Stimulated activated CD8-positive, alpha-beta memory T cell treated with anti-CD3 and anti-CD28 coated beads, Interleukin-7, amount 100 ng/mL, for 48 hours (primary cell): ENCODE data around the gene IP6K2.
"Not testable (repeated sequence)": the region's sequence is repeated elsewhere in the genome, so short reads cannot be mapped to it uniquely, and the experiment has no call there.

ENCODE experiments used
- DNase-seq, 2 donors: peaks; one replicate each; pipeline ENCODE4 v3.0.0-alpha.2; 2020; ENCODE audit warnings: low read depth in 1 of 2; ENCODE audit errors: extremely low read depth in 1 of 2

IP6K2 gene

GRCh38 chr3:48733752-48734518 lies 16.9 kb upstream of the IP6K2 start:
- not testable (repeated sequence) for DNase-seq

- DNase-seq, result no peak
Measured at GRCh38 chr3:48727511-48727910, 10.5 kb upstream of the IP6K2 start.

- DNase-seq, result not testable (repeated sequence)
Measured at GRCh38 chr3:48725185-48725855, 8.3 kb upstream of the IP6K2 start.

DNA sequence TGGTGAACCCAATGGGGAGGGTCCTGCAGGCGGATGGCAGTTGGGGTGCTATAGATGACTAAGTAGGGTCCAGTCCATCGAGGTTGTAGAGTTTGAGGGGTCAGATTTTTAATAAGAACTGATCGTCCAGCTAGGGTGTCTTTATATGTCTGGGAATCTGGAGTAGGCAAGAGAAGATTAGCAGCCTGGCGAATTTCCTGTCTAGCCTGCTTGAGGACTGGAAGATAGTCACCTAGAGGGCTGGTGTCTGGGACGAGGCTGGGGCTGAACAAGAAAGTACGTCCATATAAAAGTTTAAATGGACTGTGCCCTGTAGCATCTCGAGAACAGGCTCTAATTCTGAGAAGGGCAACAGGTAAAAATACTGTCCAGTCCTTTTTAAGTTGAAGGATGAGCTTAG lies 6.7 kb upstream of the IP6K2 start:
- DNase-seq, result no peak

DNA sequence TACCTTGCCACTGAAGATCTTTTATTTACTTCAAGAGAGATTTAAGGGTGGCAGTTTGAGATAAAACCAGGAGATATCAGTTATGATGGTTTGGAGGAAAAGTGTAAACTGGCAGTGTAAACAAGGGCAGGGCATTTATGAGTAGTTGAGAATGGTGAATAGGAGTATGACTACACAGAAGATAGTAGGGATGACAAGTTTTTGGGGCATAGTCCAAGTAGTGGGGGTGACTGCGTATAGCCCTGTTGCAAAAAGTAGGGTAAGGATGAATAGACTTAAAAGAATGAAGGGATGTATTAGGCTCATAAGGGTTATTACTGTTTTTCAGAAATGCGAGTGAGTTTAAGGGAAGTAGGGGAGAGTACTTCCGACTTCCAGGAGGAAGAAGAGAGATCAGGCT lies 6.3 kb upstream of the IP6K2 start:
- not testable (repeated sequence) for DNase-seq

GRCh38 chr3:48716508-48716981 lies 476 bp downstream of the IP6K2 start:
- DNase-seq, result no peak

DNA sequence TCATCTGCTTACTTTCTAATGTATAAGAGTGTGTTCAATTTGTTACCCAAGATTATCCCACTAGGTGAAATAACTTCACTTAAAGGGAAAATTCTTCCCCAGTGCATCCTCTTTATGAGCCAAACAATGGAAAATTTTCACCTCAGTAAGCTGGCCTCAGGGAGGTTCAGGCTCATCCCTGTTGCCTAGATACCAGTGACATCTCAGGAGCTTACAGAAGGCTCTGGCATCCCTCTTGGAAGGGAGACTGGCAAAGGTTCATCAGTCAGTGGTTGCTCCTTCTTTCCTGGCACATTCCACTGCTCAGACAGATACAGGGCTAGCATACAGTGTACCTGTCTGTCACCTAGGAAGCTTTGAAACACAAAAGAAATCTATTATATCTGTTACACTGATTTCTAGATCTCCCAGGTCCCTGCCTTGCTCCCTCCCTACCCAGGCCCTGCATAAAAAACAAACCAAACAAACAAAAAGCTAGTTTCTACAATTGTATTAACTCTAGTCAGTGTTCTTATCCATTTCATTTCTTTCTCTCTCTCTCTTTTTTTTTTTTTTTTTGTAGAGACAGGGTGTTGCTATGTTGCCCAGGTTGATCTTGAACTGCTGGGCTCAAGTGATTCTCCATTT lies 1.7 kb downstream of the IP6K2 start:
- no peak for DNase-seq

- no peak for DNase-seq
Measured at GRCh38 chr3:48711727-48712126, 5.3 kb downstream of the IP6K2 start.

DNA sequence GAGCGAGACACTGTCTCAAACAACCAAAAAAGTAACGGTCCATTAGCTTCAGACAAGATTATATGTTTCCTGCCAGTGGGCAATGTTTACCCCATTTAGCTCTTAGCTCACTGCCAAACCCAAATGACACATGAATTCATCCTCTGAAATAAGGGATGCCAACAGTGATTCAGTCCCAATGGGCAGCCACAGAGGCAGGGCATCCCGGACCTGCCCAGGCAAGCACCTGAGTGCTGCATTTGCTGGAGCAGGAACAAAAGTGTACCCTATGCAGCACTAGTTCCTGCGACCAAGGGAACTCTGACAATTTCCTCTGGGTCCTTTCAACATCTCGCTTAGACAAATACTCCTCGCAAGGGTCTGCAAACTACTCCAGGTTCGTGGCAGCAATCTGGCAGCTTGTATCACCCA lies 8.0 kb downstream of the IP6K2 start:
- no peak for DNase-seq

DNA sequence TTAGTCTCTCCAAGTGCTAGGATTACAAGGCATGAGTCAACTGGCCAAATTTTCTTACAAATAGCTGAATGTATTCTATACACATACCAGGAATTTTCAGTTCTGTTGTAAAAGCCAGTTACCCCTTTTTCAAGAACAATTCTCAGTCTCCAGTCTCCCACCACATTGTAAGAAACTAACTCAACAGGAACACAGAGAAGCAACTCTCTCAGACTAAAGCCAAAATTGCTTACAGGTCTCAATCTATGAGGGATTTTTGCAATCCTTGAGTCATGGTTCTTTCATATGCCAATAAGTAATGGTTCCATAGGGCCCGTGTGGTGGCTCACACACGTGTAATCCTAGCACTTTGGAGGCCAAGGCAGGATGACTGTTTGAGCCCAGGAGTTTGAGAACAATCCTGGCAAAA lies 8.5 kb downstream of the IP6K2 start:
- no peak for DNase-seq

DNA sequence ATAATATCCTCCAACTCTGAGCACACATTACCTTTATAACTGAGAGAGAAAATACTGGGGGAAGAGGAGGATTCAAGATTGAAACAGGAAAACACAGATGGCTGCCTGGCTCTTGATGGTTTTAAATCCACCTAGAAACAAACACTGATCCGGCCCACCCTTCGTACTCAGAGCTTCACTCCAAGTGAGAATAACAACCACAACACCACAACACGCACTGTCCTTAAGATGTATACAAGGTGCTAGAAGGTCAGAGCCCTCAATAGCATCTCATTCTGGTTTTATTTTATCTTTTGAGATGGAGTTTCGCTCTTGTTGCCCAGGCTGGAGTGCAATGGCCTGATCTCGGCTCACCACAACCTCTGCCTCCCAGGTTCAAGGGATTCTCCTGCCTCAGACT lies 9.9 kb downstream of the IP6K2 start:
- DNase-seq, result no peak

DNA sequence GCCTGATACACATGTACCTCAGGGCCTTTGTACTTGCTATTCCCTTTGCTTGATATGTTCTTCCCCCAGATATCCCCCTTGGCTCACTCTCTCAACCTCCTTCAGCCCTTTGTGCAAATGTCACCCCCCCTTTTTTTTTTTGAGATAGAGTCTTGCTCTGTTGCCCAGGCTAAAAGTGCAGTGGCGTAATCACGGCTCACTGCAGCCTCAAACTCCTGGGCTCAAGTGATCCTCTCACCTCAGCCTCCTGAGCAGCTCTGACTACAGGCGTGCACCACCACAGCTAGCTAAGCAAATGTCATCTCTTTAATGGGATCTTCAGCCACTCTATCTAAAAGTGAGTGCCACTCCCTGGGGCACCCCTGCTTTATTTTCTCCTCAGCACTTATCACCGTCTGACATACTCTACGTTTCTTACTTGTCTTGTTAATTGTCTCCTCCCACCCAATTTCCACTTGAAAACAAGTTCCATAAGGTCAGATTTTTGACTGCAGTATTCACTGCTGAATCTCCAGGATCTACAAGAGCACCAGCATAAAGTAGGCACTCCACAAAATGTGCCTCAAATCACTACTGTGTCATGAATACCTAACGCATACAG lies 14.6 kb downstream of the IP6K2 start:
- DNase-seq, result no peak

GRCh38 chr3:48700731-48701405 lies 16.2 kb downstream of the IP6K2 start:
- DNase-seq, result no peak

DNA sequence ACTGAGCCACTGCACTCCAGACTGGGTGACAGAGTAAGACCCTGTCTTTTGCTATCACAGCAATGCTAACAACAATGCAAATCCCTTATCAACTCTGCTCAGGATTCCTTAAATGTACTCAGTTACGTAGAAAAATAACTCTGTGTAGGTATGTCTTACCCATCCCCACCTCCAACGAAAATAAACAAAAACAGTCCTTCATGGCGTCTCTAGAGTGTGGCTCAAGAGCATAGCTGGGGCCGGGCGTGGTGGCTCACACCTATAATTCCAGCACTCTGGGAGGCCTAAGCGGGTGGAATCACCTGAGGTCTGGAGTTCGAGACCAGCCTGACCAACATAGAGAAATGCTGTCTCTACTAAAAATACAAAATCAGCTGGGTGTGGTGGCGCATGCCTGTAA lies 18.1 kb downstream of the IP6K2 start:
- DNase-seq, result no peak

GRCh38 chr3:48697952-48698351 lies 19.1 kb downstream of the IP6K2 start:
- no peak for DNase-seq

DNA sequence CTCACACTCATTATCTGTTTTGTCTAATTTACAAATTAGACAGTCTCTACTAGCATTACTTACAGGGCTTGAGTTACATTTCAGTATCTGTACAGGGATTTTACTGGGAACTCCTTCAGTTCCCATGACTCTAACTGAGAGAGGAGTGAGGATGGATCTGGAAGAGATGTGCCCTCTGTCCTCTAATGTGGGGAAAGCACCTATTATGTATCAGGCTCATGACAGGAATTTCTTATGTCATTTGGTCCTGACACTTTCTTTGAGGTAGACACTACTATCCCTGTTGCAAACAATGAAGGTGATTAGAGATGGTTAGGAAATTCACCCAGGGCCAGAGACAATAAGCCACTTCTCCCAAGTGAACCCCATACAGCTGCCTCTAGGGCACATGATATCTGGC lies 20.4 kb downstream of the IP6K2 start:
- DNase-seq, result no peak

DNA sequence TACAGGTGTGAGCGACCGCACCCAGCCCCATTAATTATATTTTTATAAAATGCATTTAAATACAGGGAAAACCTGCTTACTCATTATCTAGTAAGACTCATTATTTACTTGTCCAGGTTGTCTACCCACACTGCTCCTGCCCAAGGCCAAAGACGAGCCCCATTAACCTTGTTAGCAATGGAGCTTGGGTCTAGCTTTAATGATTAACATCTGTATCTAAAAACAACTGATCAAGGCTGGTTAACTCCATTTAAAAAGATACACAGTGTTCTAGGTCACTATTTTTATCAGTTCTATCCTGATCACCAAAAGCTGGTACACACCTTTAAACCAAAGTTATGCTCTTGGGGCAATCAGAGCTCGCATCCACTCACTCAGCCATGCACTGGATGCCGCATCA lies 20.9 kb downstream of the IP6K2 start:
- no peak for DNase-seq

DNA sequence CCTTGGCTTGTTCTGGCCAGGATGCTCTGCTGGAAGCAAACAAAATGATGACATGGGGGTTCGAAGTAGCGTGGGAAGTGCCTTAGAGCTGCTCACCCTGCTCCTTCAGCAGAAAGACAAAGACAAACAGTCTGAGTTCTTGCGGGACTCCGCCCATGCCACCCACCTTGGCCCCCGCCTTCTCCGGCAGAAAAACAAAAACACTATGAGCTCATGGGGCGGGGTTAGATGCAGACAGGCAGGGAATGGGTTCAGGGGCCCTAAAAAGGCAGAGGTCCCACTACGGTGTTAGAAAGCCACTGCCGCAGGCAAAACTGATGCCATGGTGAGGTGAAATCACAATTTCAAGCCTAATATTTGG lies 21.6 kb downstream of the IP6K2 start:
- DNase-seq, result no peak

- no peak for DNase-seq
Measured at GRCh38 chr3:48694610-48695392, 22.2 kb downstream of the IP6K2 start.

DNA sequence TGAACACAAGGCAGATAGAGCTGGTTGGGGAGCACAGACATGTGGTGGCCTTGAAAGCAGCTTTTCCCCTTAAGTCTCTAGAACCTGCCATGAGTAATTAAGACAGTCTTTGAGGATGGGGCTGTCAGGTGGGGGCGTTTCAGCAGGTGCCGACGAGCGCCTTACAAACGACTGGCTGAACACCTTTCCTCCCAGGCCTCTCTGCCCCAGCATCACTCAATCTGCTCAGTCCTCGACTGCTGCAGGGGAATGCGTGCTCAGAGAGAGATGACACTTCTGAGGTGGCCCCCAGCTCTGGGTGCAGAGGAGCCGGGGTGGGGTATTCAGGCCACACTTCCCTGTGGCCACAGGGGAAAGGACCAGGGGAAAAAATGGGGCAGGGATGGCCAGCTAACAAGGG lies 23.2 kb downstream of the IP6K2 start:
- no peak for DNase-seq
